Loucy (cell line): ENCODE results near the gene OR2A42.
"Not testable (repeated sequence)": the region's sequence is repeated elsewhere in the genome, so short reads cannot be mapped to it uniquely, and the experiment has no call there.

Experiments used
- H2AFZ ChIP-seq: fragments of 200-600 bp; sonication (generic); 2 replicates; pipeline ENCODE4 v1.6.0; 2016; ENCODE audit warnings: antibody characterized with exemption, mild to moderate bottlenecking, low read length, moderate library complexity
- H3F3A ChIP-seq: fragments of 200-600 bp; 2 replicates; pipeline ENCODE4 v1.6.0; 2016; ENCODE audit warnings: antibody characterized with exemption, low read depth, mild to moderate bottlenecking
- H3K27me3 ChIP-seq: fragments of 200-600 bp; sonication (generic); 2 replicates; pipeline ENCODE4 v1.6.1; 2014; ENCODE audit warnings: low read length, mild to moderate bottlenecking; ENCODE audit not compliant: insufficient read depth, poor library complexity, severe bottlenecking
- H3K36me3 ChIP-seq: fragments of 200-600 bp; sonication (generic); 2 replicates; pipeline ENCODE4 v1.6.1; 2016; ENCODE audit warnings: low read length; ENCODE audit not compliant: insufficient read depth
- H3K4me1 ChIP-seq: fragments of 200-600 bp; sonication (generic); 2 replicates; pipeline ENCODE4 v1.5.1; 2014; ENCODE audit warnings: low read length, mild to moderate bottlenecking; ENCODE audit not compliant: insufficient read depth, poor library complexity, severe bottlenecking
- H3K4me2 ChIP-seq: fragments of 200-600 bp; sonication (generic); 2 replicates; pipeline ENCODE4 v1.6.0; 2014; ENCODE audit warnings: antibody characterized with exemption, low read length, low read depth, mild to moderate bottlenecking; ENCODE audit not compliant: poor library complexity, severe bottlenecking
- H3K4me3 ChIP-seq: fragments of 200-600 bp; sonication (generic); 2 replicates; pipeline ENCODE4 v1.5.1; 2014; ENCODE audit warnings: low read length, mild to moderate bottlenecking, mixed read lengths; ENCODE audit not compliant: poor library complexity, severe bottlenecking
- H3K79me2 ChIP-seq: fragments of 200-600 bp; sonication (generic); 2 replicates; pipeline ENCODE4 v1.6.1; 2014; ENCODE audit warnings: low read length; ENCODE audit not compliant: insufficient read depth
- H3K9ac ChIP-seq: fragments of 200-600 bp; sonication (generic); 2 replicates; pipeline ENCODE4 v1.6.0; 2014; ENCODE audit warnings: mild to moderate bottlenecking, low read depth, low read length, moderate library complexity; ENCODE audit not compliant: poor library complexity, severe bottlenecking
- H3K9me2 ChIP-seq: fragments of 200-600 bp; sonication (generic); replicated peaks from 2 replicates; pipeline ENCODE4 v1.6.1; 2016; ENCODE audit warnings: low read depth, low read length, mixed read lengths
- H3K9me3 ChIP-seq: fragments of 200-600 bp; sonication (generic); 2 replicates; pipeline ENCODE4 v1.6.1; 2014; ENCODE audit warnings: mild to moderate bottlenecking, antibody characterized with exemption, low read length, low read depth; ENCODE audit not compliant: insufficient read depth
- H4K20me1 ChIP-seq: fragments of 200-600 bp; sonication (generic); 2 replicates; pipeline ENCODE4 v1.6.0; 2014; ENCODE audit warnings: antibody characterized with exemption, low read length, mild to moderate bottlenecking; ENCODE audit not compliant: insufficient read depth, poor library complexity, severe bottlenecking

OR2A42 gene

DNA sequence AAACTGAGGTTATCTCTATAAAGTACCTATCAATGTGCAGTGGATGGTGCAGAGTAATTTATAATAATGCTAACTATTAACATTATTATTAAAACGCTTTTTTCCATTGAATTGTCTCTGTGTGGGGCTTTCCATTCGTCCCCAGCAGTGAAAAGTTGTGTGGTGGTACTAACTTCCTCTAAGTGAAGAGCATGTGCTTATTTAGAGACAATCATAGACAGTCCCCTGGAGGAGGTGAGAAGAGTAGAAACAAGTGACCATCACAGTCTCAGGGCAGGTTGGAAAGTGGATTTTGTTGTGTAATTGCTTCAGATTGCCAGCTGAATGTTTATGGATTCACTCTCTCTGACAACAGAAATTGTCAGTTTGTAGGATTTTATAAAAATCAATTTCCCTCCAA, 8.4 kb downstream of the OR2A42 start:
- not testable (repeated sequence) for H3K36me3 ChIP-seq, H3K4me3 ChIP-seq, H3F3A ChIP-seq, H3K4me2 ChIP-seq, H3K27me3 ChIP-seq, H3K9ac ChIP-seq, H4K20me1 ChIP-seq, H2AFZ ChIP-seq, H3K9me3 ChIP-seq, H3K4me1 ChIP-seq, H3K79me2 ChIP-seq, H3K9me2 ChIP-seq

DNA sequence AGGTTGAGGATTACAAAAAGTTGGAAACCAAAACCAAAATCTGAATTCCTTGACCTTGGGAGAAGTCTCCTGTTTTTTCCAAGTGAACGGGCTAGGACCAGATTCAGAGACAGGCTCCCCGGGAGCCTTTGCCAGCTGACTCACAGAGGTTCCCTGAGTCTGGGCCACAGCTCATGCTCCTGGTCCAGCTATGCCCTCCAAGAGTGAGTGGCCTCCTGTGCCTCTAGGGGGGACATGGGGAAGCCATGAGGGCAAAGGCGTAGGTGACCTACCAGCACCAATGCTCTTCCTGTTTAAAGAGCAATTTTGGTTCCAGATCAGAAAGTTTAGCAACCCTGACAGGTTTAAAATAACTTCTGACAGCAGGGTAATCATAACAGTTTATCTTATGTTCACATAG, 10.6 kb downstream of the OR2A42 start:
- not testable (repeated sequence) for H3K9me3 ChIP-seq, H3K4me2 ChIP-seq, H2AFZ ChIP-seq, H3K9ac ChIP-seq, H3K36me3 ChIP-seq, H3K4me1 ChIP-seq, H4K20me1 ChIP-seq, H3K4me3 ChIP-seq, H3K79me2 ChIP-seq, H3F3A ChIP-seq, H3K9me2 ChIP-seq, H3K27me3 ChIP-seq

DNA sequence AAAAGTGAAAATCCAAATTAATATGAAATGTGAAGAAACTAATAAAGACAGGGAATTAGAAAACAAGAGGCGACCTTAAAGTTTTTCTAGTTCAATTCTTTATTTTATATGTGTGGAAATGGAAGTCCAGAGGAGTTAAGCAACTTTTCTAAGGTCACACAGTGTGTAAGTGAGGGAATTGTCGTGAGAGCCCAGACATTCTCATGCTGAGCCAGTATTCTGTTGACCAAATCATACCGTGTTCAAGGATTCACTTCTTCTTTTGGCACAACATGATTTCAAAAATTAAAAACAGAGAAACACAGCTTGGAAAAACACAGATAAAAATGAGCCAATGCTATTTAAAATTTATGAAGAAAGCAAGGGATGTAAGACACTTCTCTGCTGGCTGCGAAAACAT, 12.5 kb downstream of the OR2A42 start:
- H3K4me1 ChIP-seq, H2AFZ ChIP-seq, H3K9me3 ChIP-seq, H3K9me2 ChIP-seq, H3K4me3 ChIP-seq, H3F3A ChIP-seq, H3K36me3 ChIP-seq, H3K4me2 ChIP-seq, H3K9ac ChIP-seq, H3K27me3 ChIP-seq, H4K20me1 ChIP-seq, H3K79me2 ChIP-seq: not testable (repeated sequence)

DNA sequence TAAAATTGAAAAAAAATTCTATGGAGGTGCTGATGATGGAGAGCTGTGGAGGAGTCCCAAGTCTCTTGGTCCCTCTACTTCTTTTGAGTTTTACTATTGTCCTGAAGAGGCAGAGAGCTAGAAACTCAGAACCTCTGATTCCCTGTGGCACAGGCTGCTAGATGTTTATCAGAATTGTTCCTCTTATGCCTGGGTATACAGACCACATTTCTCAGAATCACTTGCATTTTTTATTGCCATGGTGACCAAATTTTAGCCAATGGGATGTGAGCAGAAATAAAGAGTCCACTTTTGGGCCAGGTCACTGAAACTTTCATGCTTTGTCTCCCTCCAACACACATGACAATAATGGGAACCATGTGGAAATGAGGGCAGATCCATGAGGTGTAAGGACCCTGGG, 15.7 kb downstream of the OR2A42 start:
- not testable (repeated sequence) for H3K36me3 ChIP-seq, H3K4me1 ChIP-seq, H3K4me3 ChIP-seq, H3K9ac ChIP-seq, H3K9me2 ChIP-seq, H2AFZ ChIP-seq, H3K79me2 ChIP-seq, H3K27me3 ChIP-seq, H3K4me2 ChIP-seq, H4K20me1 ChIP-seq, H3K9me3 ChIP-seq, H3F3A ChIP-seq

DNA sequence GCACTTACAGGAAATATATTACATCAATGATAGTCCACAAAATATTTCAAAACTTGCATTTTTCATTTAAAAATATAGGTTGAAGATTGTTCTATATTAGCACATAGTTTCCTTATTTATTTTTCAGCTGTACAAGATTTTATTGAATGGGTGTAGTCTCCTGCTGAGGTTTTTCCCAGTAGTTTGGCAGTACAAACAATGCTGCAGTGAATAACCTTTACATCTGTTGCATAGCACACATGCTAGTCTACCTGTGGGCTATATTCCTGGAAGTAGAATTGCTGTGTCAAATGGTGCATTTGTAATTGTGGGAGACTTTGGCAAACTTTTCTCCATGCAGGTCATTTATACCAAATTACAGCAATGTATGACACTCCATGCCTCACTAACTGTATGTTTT, 18.9 kb downstream of the OR2A42 start:
- not testable (repeated sequence) for H3K27me3 ChIP-seq

DNA sequence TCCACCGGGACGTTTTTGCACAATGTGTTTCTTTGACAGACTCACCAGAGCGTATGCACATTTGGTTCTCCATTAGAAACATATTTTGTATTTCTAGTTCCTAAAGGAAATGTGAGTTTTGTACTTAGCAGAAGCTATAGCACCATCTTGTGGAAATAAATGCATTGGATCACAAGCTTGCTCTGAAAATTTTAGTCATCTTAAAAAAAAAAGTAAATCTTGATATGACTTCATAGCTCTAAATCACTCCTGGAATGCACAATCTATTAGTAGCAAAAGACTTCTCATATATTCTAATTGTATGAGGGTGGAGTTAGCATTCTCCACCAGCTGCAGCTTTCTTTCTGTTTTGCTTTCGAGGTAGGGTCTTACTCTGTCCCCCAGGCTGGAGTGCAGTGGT, 20.3 kb downstream of the OR2A42 start:
- H2AFZ ChIP-seq, H3K4me1 ChIP-seq, H3K36me3 ChIP-seq, H3K9me3 ChIP-seq, H3K9ac ChIP-seq, H3K27me3 ChIP-seq, H4K20me1 ChIP-seq, H3K9me2 ChIP-seq, H3K79me2 ChIP-seq, H3F3A ChIP-seq, H3K4me3 ChIP-seq, H3K4me2 ChIP-seq: not testable (repeated sequence)

More for the DNA sequence above, 18.9 kb downstream of the OR2A42 start:
- not testable (repeated sequence) for H3K36me3 ChIP-seq, H3K4me1 ChIP-seq, H3K9me3 ChIP-seq, H4K20me1 ChIP-seq, H3K9ac ChIP-seq, H3K4me3 ChIP-seq, H3K4me2 ChIP-seq, H2AFZ ChIP-seq, H3K9me2 ChIP-seq, H3K79me2 ChIP-seq, H3F3A ChIP-seq

DNA sequence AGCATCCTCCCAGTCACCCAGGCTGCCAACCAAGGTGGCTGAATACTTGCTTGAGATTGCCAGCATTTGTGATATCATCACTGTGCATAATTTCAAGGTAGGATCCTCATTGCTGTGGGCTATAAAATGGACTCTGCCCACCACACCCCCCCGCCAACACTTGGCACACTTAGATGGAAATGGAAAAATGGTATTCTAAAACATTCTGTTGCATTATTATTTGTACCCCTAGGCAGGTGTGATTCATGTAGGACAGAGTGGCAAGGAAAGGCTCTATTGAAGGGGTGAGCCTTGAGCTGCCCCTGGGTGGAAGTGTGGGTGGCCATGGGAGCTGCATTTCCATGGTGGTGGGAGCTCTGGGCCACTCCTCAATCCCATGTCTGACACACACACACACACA, 20.8 kb downstream of the OR2A42 start:
- H3K4me3 ChIP-seq, H3K4me2 ChIP-seq, H3K79me2 ChIP-seq, H2AFZ ChIP-seq, H3F3A ChIP-seq, H3K36me3 ChIP-seq, H3K9me2 ChIP-seq, H3K4me1 ChIP-seq, H3K27me3 ChIP-seq, H4K20me1 ChIP-seq, H3K9me3 ChIP-seq, H3K9ac ChIP-seq: not testable (repeated sequence)

DNA sequence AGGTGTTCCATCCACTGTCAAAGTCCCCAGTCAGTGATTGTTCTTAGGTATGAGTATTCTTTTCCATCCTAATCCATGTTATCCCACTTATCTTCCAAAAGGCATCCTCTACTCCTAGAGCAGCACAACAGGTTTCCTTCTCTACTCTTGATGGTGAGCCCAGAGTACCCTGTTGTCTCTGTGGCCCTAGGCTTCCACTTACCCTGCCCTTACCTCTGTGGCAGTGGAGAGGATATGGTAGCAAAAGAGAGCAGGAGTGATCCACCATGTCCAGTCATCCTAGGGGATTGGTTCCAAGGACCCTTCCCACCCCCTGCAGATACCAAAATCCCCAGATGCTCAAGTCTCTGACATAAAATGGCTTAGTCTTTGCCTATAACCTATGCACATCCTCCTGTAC, 22.2 kb downstream of the OR2A42 start:
- not testable (repeated sequence) for H3K9me2 ChIP-seq, H3K27me3 ChIP-seq, H3K79me2 ChIP-seq, H3K9me3 ChIP-seq, H4K20me1 ChIP-seq, H3F3A ChIP-seq, H2AFZ ChIP-seq, H3K4me3 ChIP-seq, H3K4me2 ChIP-seq, H3K36me3 ChIP-seq, H3K4me1 ChIP-seq, H3K9ac ChIP-seq
